Measurements from ENCODE around the gene AIG1. TPM values are rescaled to one million over a fixed set of nuclear protein-coding genes. Genes with fewer than 3 reads are reported as not detected.
"Not testable (repeated sequence)": the region's sequence is repeated elsewhere in the genome, so short reads cannot be mapped to it uniquely, and the experiment has no call there.

Gene AIG1
- polyA plus RNA-seq, 1 experiment, result 43.2 TPM

DNA sequence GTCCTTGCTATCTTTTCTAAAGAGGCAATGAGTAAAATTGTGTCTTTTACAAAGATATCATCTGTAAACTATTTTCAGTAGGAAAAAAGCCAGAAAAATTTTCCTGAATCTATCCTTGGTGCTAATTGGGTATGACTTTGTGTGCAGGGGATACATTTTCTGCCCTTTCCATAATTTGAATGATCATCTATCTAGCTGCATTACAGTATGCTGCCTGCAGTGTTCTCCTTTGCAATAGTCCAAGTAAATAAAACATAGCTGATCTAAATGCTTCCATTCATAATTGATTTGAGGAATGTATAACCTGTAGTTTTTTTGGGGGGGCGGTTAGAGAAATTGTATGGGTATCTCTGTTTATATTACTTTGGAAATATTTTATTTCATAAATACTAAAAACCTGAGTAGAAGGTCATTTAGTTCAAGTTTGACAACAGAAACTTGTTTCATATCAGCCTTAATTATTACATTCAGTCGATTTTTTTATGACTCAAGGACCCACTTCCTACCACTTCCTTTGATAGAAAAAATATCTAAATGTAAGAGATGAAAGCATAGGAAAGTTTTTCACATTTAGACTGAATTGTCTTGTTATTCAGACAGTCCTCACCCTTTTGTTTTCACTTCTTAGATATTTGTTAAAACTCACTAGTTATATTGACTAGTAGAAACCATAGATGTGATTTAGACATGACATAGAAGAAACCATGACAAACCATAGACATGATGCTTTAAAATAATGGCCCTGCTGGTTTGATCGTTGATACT lies 75.3 kb downstream of the AIG1 start:
- H3K4me3 ChIP-seq (ENCODE audit: low read depth, low read length), result no peak overlapping the region
- CTCF ChIA-PET, result no interaction called here
- no peaks in the 10 kb centered on the region for H3K36me3 ChIP-seq (ENCODE audit: control insufficient read depth, insufficient read depth, low read length)
- no peak for TF ChIP-seq CTCF (IDR thresholded peaks at IDR 0.05; ENCODE audit: insufficient read depth, low read depth, low read length)
- DNase-seq (ENCODE audit: low read depth), result no peak
- H3K27me3 ChIP-seq (ENCODE audit: control insufficient read depth, insufficient read depth, low read length), result no peaks in the 10 kb centered on the region
- POLR2A ChIA-PET, result no interaction called here

GRCh38 chr6:143136647-143137046 lies 76.0 kb downstream of the AIG1 start:
- no peak overlapping the region for H3K4me3 ChIP-seq (ENCODE audit: low read depth, low read length)
- H3K36me3 ChIP-seq (ENCODE audit: control insufficient read depth, insufficient read depth, low read length), result no peaks in the 10 kb centered on the region
- ChIA-PET CTCF (no interaction called here), POLR2A (no interaction called here)
- no peak for TF ChIP-seq CTCF (IDR thresholded peaks at IDR 0.05; ENCODE audit: insufficient read depth, low read depth, low read length)
- DNase-seq (ENCODE audit: low read depth), result no peak
- H3K27me3 ChIP-seq (ENCODE audit: control insufficient read depth, insufficient read depth, low read length), result no peaks in the 10 kb centered on the region

- no peaks in the 10 kb centered on the region for H3K36me3 ChIP-seq (ENCODE audit: control insufficient read depth, insufficient read depth, low read length)
- no peak for TF ChIP-seq CTCF (IDR thresholded peaks at IDR 0.05; ENCODE audit: insufficient read depth, low read depth, low read length)
- POLR2A ChIA-PET, result no interaction called here
- CTCF ChIA-PET, result no interaction called here
- no peak overlapping the region for H3K4me3 ChIP-seq (ENCODE audit: low read depth, low read length)
- H3K27me3 ChIP-seq (ENCODE audit: control insufficient read depth, insufficient read depth, low read length), result no peaks in the 10 kb centered on the region
- DNase-seq (ENCODE audit: low read depth), result no peak
These were observed 78.6 kb downstream of the AIG1 start for GRCh38 chr6:143139239-143139784.

DNA sequence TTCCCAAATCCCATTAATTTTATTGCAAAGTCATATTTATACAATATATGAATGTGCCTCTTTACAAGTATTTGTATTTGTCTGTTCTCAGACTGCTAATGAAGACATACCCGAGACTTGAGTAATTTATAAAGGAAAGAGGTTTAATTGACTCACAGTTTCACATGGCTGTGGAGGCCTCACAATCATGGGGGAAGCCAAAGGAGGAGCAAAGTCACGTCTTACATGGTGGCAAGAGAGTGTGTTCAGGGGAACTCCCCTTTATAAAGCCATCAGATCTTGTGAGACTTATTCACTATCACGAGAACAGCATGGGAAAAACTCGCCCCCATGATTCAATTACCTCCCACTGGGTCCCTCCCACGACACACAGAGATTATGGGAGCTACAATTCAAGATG lies 79.2 kb downstream of the AIG1 start:
- DNase-seq (ENCODE audit: low read depth); CTCF ChIA-PET; H3K27me3 ChIP-seq (ENCODE audit: control insufficient read depth, insufficient read depth, low read length); POLR2A ChIA-PET; H3K4me3 ChIP-seq (ENCODE audit: low read depth, low read length); H3K36me3 ChIP-seq (ENCODE audit: control insufficient read depth, insufficient read depth, low read length): not testable (repeated sequence)

GRCh38 chr6:143140767-143141166 lies 80.1 kb downstream of the AIG1 start:
- TF ChIP-seq CTCF (IDR thresholded peaks at IDR 0.05; ENCODE audit: insufficient read depth, low read depth, low read length), result no peak

More at GRCh38 chr6:143140767-143141166, 80.1 kb downstream of the AIG1 start:
- CTCF ChIA-PET, result interaction anchor here (0.6 kb wide), 1 partner anchor 210 kb away, joined by 4 read pairs; no protein-coding TSS in a partner anchor
- Histone ChIP-seq H3K36me3 (ENCODE audit: control insufficient read depth, insufficient read depth, low read length) (no peaks in the 10 kb centered on the region), H3K4me3 (ENCODE audit: low read depth, low read length) (no peak overlapping the region), H3K27me3 (ENCODE audit: control insufficient read depth, insufficient read depth, low read length) (no peaks in the 10 kb centered on the region)
- POLR2A ChIA-PET, result no interaction called here
- DNase-seq (ENCODE audit: low read depth), result no peak
